CD14-positive monocyte (primary cell): ENCODE results near the gene CCDC87. TPM values are rescaled to one million over a fixed set of nuclear protein-coding genes. Genes with fewer than 3 reads are reported as not detected.
A peak's percentile ranks its signal among the peaks of the same experiment; 100 is the strongest.

Experiments used
- DNase-seq, 3 donors: peaks; one replicate each; pipeline ENCODE4 v3.0.0-alpha.2; 2011 to 2022
- H2AFZ ChIP-seq: 2 replicates; pipeline ENCODE4 v1.6.0; 2012; ENCODE audit warnings: mild to moderate bottlenecking, low read depth, low read length, inconsistent platforms; ENCODE audit not compliant: insufficient read depth, poor library complexity, severe bottlenecking
- H3K27ac ChIP-seq, 2 donors: 1 replicate in 1 of 2; 2 replicates in 1 of 2; pipeline ENCODE4 v1.5.1; 2012 to 2013; ENCODE audit warnings: low read length in 2 of 2, control low read depth in 1 of 2, inconsistent platforms in 1 of 2, low read depth in 1 of 2, mild to moderate bottlenecking in 1 of 2
- H3K27me3 ChIP-seq, 2 donors: one replicate each; pipeline versions ENCODE4 v1.6.0 to v1.6.1; 2011 to 2013; ENCODE audit warnings: low read length in 2 of 2; ENCODE audit not compliant: control insufficient read depth in 2 of 2, insufficient read depth in 2 of 2
- H3K36me3 ChIP-seq, 2 donors: replicated peaks in 1 of 2; 1 replicate in 1 of 2; 2 replicates in 1 of 2; pipeline versions ENCODE4 v1.5.1 to v1.6.1; 2012 to 2013; ENCODE audit warnings: low read length in 2 of 2, control low read depth in 1 of 2, inconsistent platforms in 1 of 2, mild to moderate bottlenecking in 1 of 2; ENCODE audit not compliant: insufficient read depth in 2 of 2, control insufficient read depth in 1 of 2
- H3K4me1 ChIP-seq, 2 donors: 1 replicate in 1 of 2; 2 replicates in 1 of 2; pipeline versions ENCODE4 v1.5.1 to v1.6.1; 2012 to 2013; ENCODE audit warnings: low read length in 2 of 2, control low read depth in 1 of 2, inconsistent platforms in 1 of 2, mild to moderate bottlenecking in 1 of 2, moderate library complexity in 1 of 2; ENCODE audit not compliant: insufficient read depth in 2 of 2, control insufficient read depth in 1 of 2
- H3K4me2 ChIP-seq: replicated peaks from 2 replicates; pipeline ENCODE3; 2012; ENCODE audit warnings: low read length, moderate library complexity, mild to moderate bottlenecking; ENCODE audit not compliant: poor library complexity, severe bottlenecking; ENCODE audit errors: extremely low read depth
- H3K4me3 ChIP-seq, 3 experiments: fragments of 200-600 bp in 1 of 3; sonication (generic) in 1 of 3; replicated peaks in 1 of 3; 1 replicate in 2 of 3; 2 replicates in 1 of 3; pipeline ENCODE4 v1.5.1; 2011 to 2013; ENCODE audit warnings: low read length in 3 of 3, mild to moderate bottlenecking in 3 of 3, control low read depth in 2 of 3, low read depth in 2 of 3, inconsistent platforms in 1 of 3, moderate library complexity in 1 of 3
- H3K79me2 ChIP-seq: 2 replicates; pipeline ENCODE4 v1.6.0; 2012; ENCODE audit warnings: mild to moderate bottlenecking, control low read depth, inconsistent platforms, low read length, moderate library complexity; ENCODE audit not compliant: insufficient read depth
- H3K9ac ChIP-seq: 2 replicates; pipeline ENCODE4 v1.6.0; 2017; ENCODE audit warnings: low read length, mild to moderate bottlenecking; ENCODE audit not compliant: insufficient read depth, poor library complexity, severe bottlenecking
- H3K9me3 ChIP-seq, 2 donors: replicated peaks in 1 of 2; 1 replicate in 1 of 2; 2 replicates in 1 of 2; pipeline versions ENCODE4 v1.5.1 to v1.6.1; 2012 to 2013; ENCODE audit warnings: low read length in 2 of 2, control low read depth in 1 of 2; ENCODE audit not compliant: control insufficient read depth in 1 of 2, insufficient read depth in 1 of 2
- H4K20me1 ChIP-seq: 2 replicates; pipeline ENCODE4 v1.6.0; 2012; ENCODE audit warnings: mild to moderate bottlenecking, low read length, control low read depth, moderate library complexity; ENCODE audit not compliant: insufficient read depth
- H3K27ac Mint-ChIP-seq, 7 donors: one replicate each; pipeline ENCODE4 v1.8.0; 2020; ENCODE audit warnings: mild to moderate bottlenecking in 7 of 7, mixed read lengths in 7 of 7, moderate library complexity in 6 of 7, inconsistent platforms in 2 of 7
- H3K27me3 Mint-ChIP-seq, 3 donors: one replicate each; pipeline ENCODE4 v1.8.0; 2021 to 2022; ENCODE audit warnings: low read depth in 3 of 3, mild to moderate bottlenecking in 3 of 3, mixed read lengths in 3 of 3, moderate library complexity in 3 of 3, inconsistent platforms in 1 of 3
- H3K36me3 Mint-ChIP-seq, 2 donors: one replicate each; pipeline ENCODE4 v1.8.0; 2020; ENCODE audit warnings: mixed read lengths in 2 of 2, inconsistent platforms in 1 of 2, mild to moderate bottlenecking in 1 of 2
- H3K4me1 Mint-ChIP-seq: one replicate; pipeline ENCODE4 v1.8.0; 2020; ENCODE audit warnings: mild to moderate bottlenecking, mixed read lengths
- H3K4me3 Mint-ChIP-seq, 2 donors: one replicate each; pipeline ENCODE4 v1.8.0; 2020; ENCODE audit warnings: mild to moderate bottlenecking in 2 of 2, mixed read lengths in 2 of 2, moderate library complexity in 1 of 2
- H3K9me3 Mint-ChIP-seq, 7 donors: one replicate each; pipeline ENCODE4 v1.8.0; 2020 to 2022; ENCODE audit warnings: mixed read lengths in 7 of 7, mild to moderate bottlenecking in 6 of 7, moderate library complexity in 6 of 7, inconsistent platforms in 2 of 7
- CTCF ChIP-seq: fragments of 200-600 bp; IDR thresholded peaks from one replicate; pipeline ENCODE4 v1.8.0; 2022; ENCODE audit warnings: antibody characterized with exemption, mild to moderate bottlenecking
- WGBS: methylation state at CpG from one replicate; pipeline ENCODE4 v1.1.5; 2013; ENCODE audit warnings: missing lambda C conversion rate; ENCODE audit not compliant: insufficient coverage; 5-methylcytosine and 5-hydroxymethylcytosine counted together
- intact Hi-C, 2 donors: fragments of 100-400 bp; cut with micrococcal nuclease; formaldehyde crosslinking; loops; one replicate each; pipeline versions ENCODE4 v1.15.0 to v1.15.1; 2023
- polyA plus RNA-seq, 3 donors: library from polyadenylated mRNA; depleted of rRNA in 1 of 3; unstranded in 2 of 3; stranded (reverse) in 1 of 3; fragments of 300-500 nt in 2 of 3; fragments of >200 nt in 1 of 3; fragmentation: Illumina TruSeq in 2 of 3; gene quantifications; 1 replicate in 2 of 3; 2 replicates in 1 of 3; pipeline ENCODE4 v1.2.3, GENCODE V29; 2012 to 2021

The CCDC87 gene
- polyA plus RNA-seq, 3 donors = not detected

- no peak overlapping the region for H3K9ac ChIP-seq
- TF ChIP-seq CTCF = no peak
- Mint-ChIP-seq H3K4me3 (no peak overlapping the region), H3K9me3 (peaks cover 0 to 2% (median 0%) of the 10 kb centered on the region in 7 donors), H3K27me3 (peaks cover 14 to 31% (median 23%) of the 10 kb centered on the region in 3 donors), H3K4me1 (peaks cover 31% of the 10 kb centered on the region), H3K27ac (no peak overlapping the region), H3K36me3 (peaks cover 8 to 9% of the 10 kb centered on the region in 2 donors)
- peaks cover 32 to 42% of the 10 kb centered on the region in 2 donors for H3K4me1 ChIP-seq
- no peaks in the 10 kb centered on the region for H4K20me1 ChIP-seq
- H2AFZ ChIP-seq = no peak overlapping the region
- H3K36me3 ChIP-seq = peaks cover under 1 to 3% of the 10 kb centered on the region in 2 donors
- 95% methylated on average over 2 of the region's 5 CpGs for WGBS
- H3K79me2 ChIP-seq = peaks cover 11% of the 10 kb centered on the region
- no peaks in the 10 kb centered on the region for H3K9me3 ChIP-seq
- H3K27me3 ChIP-seq = peaks cover 0 to 18% of the 10 kb centered on the region in 2 donors
- no peak for DNase-seq
- H3K27ac ChIP-seq = no peak overlapping the region
- H3K4me2 ChIP-seq = no peak overlapping the region
- no peak overlapping the region for H3K4me3 ChIP-seq
- intact Hi-C loops = no loop called here
These were observed 45.2 kb downstream of the CCDC87 start for GRCh38 chr11:66547662-66548009.

GRCh38 chr11:66546966-66547661 is 45.7 kb downstream of the CCDC87 start:
- H3K27me3 Mint-ChIP-seq = peaks cover 16 to 31% (median 23%) of the 10 kb centered on the region in 3 donors
- peak overlapping the region; percentile 96 for H3K4me2 ChIP-seq
- H3K79me2 ChIP-seq = peaks cover 11% of the 10 kb centered on the region
- intact Hi-C loops = no loop called here
- H3K27ac ChIP-seq = no peak overlapping the region
- H3K9ac ChIP-seq = no peak overlapping the region
- H2AFZ ChIP-seq = peak overlapping the region; percentile 96
- no peak for DNase-seq
- peaks cover 13 to 14% of the 10 kb centered on the region in 2 donors for H3K36me3 Mint-ChIP-seq
- TF ChIP-seq CTCF = no peak
- H3K27ac Mint-ChIP-seq = no peak overlapping the region
- H3K4me1 ChIP-seq = peaks cover 35 to 45% of the 10 kb centered on the region in 2 donors
- peaks cover 6 to 8% of the 10 kb centered on the region in 2 donors for H3K36me3 ChIP-seq
- WGBS = 53% methylated on average over 16 of the region's 18 CpGs
- no peaks in the 10 kb centered on the region for H4K20me1 ChIP-seq
- no peaks in the 10 kb centered on the region for H3K9me3 ChIP-seq
- H3K4me3 Mint-ChIP-seq = peak overlapping the region; percentile 81 to 85
- peaks cover 0 to 2% (median 0%) of the 10 kb centered on the region in 7 donors for H3K9me3 Mint-ChIP-seq
- H3K27me3 ChIP-seq = peaks cover 0 to 18% of the 10 kb centered on the region in 2 donors
- H3K4me1 Mint-ChIP-seq = peaks cover 36% of the 10 kb centered on the region
- H3K4me3 ChIP-seq = peak overlapping the region in 1 of 3 experiments; percentile 92
